ELR (cell line): ENCODE results near the gene CACNB4.

Experiments used
- DNase-seq: peaks from one replicate; pipeline ENCODE4 v3.0.0-alpha.2; 2015; ENCODE audit warnings: low read depth

CACNB4 gene

DNA sequence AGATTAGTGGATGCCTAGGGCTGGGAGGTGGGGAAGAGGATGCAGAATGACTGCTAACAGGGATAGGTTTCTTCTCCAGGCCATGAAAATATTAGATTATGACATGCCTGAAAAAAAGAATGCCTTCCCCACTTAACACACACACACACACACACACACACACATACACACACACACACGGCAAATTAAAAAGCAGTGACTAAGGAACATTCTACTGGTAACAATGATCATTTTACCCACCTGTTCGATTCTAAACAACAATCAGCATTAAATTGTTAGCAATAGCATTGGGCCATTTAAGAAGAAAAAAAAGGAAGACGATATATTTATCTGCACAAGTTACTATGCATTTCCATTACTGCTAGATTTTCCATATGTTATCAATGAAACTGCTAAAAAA, 10.8 kb downstream of the CACNB4 start:
- no peak for DNase-seq

DNA sequence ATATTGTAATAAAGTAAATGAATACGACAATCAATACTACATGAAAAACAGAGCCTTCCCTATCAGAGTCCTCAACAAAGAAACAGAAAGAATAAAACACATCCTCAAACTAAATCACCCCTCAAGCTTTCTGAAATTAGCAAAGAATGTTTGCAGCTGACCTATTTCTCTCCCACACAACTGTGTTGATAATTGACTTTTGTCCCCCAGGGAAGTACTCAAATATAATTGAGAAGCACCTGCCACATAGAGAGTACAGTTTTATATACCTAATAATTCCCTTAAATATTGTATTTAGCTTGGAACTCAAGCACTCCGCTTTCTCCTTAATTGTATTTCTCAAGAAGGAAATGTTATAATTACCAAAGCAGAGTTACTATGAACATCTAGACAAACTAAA, 12.6 kb downstream of the CACNB4 start:
- no peak for DNase-seq

DNA sequence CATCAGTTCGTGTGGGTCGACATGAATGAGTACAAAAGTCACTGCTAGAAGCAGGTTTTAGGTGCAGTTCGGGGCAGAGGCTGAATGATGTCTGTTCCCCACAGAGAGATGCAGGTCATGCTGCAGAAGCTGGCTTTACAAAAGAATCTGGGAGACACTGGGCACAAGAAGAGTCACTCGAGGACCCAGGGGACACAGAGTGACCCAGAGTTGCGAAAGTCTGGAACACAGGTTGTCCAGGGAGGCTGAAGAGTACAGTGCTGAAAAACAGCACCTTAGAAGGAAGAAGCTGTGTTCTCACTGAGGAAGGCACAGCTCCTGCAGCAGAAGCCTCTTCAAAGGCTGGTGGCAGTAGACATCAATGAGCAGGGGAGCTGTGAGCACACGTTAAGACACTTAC, 14.8 kb downstream of the CACNB4 start:
- no peak for DNase-seq

DNA sequence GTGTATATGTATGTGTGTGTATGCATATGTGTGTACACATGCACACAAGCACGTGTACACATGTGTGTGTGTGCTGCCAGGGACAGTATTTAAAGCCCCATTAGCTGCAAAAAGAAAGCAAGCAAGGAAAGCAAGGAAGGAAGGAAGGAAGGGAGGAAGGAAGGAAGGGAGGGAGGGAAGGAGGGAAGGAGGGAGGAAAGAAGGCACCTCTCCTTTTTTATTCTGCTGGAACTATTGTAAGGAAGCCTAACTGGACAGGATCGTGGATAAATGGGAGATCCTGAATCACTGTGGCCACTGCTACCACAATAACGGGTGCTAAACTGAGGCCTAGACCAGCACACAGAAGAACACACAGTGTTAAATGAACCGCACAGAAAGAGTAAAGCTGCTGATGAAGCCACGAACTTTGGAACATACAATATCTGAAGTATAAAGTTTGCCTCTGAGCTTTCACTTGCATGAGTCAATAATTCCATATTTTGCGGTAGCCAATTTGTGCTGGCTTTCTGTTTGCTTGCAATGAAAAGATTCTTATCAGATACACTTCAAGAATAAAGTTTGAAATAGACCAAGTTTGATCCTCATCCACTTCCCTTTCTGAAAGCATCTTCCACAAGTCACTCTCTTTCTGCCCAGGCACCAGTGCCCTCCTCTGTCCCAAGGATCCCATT, 15.5 kb downstream of the CACNB4 start:
- no peak for DNase-seq

DNA sequence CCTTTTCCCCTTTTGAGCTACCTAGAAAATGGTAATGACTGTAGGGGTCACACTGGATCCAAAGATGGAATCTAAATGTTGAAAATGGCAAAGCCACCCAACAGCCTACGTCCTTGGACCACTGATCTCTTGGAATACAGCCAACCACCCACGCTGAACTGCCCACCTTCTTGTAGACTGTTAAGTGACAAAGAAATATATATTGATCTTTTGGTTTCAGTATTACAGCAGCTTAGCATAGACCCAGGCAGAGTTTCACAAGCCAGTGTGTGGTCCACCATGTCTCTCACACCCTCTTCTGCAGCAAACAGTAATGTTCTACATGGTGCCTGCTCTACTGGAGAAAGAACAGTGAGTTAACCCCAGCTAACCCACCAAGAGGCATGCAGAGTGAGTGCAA, 20.2 kb downstream of the CACNB4 start:
- no peak for DNase-seq

DNA sequence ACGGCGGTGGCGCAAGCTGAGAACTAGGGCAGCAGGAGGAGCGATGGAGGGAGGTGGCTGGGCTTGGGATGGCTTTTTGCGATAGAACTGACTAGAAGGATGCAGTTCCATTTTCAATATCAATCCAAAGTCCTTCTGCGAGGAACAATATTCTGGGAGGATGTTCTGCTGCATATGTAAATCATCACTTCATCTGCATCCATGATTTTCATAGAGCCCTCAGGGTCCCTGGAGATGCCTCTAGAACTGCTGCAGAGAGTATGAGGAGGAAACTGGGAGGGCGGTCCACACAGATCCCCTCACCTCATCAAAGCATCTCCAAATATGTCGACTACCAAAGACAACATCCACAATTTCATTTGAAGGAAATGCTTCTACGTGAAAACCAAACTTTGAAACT, 20.8 kb downstream of the CACNB4 start:
- DNase-seq: no peak

DNA sequence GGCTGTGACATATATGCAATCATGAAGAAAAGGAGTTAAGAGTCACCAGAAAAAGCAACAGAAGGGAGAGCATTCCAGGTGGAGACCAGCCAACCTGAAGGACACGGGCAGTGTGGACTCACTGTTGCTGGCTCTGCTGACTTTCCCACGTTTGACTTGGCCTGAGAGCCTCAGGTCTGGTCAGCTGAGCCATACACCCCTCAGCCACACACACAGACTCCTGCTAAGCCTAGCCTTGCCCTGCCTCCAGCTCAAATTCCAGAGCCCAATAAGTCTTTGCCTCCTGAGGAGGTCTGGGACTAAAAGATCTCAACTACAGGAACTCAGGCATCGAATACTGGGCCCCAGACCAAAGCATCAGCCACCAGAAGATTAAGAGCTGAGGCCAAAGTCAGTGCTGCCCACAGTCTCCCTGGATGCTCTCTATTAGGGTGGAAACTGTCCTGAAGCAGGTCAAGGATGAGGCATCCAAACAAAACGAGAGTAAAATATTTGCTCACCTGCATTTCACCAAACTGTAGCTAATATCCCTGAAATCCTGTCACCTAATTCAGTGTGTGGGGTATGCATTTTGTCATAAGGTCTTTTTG, 23.3 kb downstream of the CACNB4 start:
- no peak for DNase-seq

DNA sequence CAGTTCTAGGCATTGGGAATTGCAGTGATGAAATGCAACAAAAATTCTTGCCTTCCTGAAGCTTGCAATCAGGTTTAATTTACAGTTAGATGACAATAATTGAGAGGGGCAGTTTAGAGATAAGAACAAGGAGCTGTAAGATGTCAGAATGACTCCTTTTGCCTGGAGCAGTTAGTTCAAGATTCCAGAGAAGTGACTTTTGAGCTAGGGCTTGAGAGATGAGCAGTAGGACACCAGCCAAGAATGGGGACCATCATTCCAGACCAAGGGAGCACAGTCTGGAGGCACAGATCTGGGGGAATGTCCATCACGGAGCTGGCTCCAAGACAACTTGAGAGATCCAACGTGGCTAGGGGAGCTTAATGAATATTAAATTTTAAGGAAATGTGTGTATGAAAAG, 26.8 kb downstream of the CACNB4 start:
- no peak for DNase-seq

DNA sequence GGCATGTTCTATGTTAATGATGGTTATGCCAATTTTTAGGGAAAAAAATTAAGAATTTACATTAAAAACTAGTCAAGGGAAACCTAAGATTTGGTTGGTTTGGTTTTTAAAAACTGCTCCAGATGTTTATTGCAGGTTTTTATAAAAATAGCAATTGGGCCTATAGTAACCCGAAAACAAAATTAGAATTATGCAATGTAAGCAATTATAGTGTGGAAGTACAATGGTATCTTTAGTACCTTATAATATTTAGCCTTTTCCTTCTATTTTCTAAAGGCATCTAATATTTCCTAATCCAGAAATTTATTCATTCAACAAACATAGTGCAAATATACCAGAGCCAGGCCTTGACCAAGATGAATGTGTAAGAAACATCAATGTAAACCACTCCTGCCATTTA, 27.3 kb downstream of the CACNB4 start:
- DNase-seq: no peak

DNA sequence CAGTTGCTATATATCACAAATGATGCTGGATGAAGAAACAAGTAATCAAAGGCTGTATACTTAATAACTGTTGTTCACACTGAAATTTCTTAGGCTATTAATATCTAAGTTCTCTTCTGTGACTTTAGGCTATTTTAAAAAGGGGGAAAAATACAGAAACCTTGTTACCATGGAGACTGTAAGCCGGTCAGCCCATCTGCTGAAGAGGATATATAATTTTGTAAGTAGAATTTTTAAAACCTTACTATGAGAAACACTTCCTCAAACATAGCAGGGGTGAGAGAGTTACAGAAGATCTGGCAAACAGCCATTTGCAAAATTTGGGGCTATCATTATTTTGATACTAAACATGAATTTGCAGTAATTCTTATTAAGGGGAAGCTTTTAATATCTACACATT, 27.8 kb downstream of the CACNB4 start:
- no peak for DNase-seq

DNA sequence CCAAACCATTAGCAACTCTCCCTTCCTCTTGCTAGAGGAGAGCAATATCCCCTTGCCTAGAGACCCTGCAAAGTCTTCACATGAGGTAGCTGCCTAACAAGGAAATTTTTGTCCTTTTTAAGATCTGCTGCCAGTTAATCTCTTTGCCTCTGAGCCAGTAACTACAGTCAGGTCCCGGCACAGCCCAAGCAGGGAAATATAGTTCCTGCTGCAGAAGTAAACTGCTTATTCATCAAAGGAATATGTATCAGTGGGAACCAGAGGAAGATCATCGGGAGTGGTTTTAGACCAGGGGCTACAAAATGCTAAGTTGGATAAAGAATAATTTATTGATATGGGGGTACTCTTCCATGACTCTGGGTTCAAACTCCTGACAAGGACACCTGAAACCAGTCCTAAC, 30.6 kb downstream of the CACNB4 start:
- no peak for DNase-seq

DNA sequence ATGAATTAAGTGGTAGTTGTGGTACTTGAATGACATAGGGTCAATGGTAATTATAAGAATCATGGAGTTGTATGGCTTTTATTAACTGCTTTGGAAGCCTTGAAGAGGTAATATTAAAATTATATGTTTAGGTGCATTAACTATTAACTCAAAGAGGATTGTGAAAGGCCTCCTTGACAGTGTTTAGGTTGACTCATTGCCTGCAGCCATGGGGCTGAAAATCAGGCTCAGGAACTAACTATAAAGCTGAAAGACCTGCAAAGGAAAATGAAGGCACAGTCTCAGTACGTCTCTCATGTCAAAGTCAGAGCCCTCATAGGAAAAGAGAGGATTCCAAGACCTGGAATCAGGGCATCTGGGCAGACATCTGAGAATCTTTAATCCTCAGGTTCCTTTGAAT, 31.0 kb downstream of the CACNB4 start:
- DNase-seq: no peak

DNA sequence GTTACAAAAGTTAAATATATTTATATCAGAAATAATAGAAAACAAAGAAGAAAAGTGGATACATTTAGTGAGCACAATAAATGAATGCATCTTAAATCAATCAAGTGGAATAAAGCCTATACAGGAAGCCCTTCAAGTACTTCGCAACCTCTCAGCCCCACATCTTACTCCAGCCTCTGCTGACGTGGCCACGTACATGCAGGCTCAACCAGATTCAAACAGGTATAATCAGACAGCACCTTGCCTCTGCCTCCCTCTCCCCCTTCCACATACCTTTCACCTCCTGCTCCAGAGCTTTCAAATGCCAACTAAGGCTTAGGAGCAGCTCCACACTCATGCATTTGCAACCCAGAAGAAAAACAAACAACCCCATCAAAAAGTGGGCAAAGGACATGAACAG, 32.9 kb downstream of the CACNB4 start:
- no peak for DNase-seq

DNA sequence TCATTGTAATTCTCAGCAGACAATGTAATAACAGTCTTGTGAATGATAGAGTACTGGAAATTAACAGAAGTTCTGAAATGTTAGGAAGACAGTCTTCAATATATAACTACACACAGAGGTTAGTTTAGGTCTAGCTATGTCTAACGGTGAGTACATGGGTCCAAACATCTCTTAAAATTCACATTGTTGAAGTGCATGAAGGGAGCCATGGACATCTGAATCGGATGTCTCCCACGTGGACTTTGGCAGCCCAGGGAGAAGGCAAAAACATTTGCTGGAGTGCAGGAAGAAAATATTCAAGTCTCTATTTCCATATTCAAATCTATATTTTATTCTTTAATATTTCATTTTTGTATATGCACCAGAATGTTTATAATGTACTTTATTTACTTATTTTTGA, 34.8 kb downstream of the CACNB4 start:
- no peak for DNase-seq

DNA sequence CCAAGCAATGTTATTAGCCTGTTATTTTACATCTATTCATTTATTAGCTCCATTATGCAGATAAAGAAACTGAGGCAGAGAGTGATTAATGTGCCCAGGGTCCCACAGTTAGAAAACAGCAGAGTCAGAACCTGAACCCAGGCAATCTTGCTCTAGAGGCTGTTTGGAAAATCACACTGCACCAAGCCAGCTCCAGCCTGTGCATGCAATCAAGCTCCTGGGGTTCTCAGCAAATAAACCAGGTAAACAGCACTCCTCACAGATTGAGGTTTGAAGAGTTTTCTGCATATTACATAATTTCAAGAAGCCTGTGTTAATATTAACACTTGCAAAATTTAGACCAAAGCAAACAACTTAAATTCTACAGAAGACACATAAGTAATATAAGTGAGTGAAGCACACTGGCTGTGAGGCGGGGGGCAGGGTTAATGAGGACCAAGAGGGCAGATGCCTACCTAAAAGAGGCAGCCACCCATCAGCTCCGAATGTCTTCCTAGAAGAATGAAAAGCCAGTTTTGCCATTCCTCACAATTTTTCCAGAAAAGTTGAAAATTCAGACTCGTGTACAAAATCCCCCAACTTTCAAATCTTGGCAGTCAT, 35.4 kb downstream of the CACNB4 start:
- no peak for DNase-seq

DNA sequence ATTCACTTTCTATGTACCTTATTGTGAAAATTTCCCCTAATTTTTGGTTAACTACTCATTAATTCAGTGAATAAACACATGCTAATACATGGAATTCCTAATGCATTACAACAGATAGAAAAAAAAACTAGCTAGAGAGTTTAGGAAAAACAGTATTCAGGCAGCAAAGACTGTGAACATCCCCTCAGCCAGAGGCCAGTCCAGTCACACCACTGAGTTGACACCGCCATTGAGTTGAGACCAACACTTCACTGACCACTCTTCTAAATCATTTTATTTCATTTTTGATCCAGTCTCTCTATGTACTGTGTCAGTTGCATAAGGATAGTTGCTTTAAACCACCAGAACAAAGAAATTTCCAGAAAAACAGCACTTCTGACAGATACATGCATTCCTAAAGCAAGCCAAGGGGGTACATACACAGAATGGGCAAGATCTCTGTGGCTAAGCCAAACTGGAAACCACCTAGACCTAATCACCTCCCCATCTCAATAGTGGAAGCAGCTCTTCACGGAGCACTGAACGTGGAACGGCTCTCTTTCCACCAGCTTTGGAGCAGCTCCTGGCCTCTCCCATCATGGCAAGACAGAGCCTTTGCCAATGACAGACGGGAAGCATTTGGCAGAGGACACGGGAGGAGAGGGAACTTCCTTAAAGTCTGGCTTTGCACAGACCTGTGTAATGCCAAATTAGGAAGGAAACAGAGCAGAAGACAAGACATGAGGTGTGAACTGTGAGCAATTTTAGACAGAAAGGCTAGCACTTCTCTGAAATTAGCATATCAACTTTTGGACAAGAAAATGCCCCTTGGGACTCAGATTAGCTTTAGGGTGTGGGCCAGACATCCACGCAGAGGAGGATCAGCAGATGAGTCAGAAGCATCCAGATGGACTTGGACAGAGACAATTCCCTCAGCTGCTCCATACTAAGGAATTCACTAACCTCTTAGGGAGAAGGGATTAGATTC, 36.4 kb downstream of the CACNB4 start:
- peak; percentile 30 for DNase-seq

DNA sequence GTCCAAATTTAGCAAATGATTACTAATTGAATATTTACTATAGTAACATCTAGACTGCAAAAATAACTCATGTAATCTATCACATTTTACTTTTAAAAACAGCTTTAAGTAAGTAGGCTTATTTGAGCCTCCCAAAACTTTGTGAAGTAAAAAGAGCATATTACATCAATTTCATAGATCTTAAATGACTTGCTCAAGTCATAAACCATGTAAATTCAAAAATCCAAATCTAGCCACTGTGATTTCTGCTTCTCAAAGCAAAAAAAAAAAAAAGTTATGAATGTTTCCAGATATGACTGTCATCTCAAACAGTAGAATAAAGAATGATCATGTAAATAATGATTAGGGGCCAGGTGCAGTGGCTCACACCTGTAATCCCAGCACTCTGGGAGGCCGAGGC, 37.5 kb downstream of the CACNB4 start:
- DNase-seq: no peak

DNA sequence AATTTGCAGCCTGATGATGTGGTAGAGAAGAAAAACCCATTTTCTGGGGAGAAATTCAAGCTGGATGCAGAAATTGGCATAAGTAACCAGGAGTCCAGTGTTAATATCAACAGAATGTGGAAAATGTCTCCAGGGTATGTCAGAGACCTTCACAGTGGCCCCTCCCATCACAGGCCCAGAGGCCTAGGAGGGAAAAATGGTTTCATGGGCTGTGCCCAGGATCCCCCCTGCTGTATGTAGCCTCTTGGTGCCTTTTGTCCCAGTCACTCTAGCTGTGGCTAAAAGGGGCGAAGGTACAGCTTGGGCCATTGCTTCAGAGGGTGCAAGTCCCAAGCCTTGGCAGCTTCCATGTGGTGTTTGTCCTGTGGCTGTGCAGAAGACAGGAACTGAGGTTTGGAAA, 40.2 kb downstream of the CACNB4 start:
- no peak for DNase-seq

DNA sequence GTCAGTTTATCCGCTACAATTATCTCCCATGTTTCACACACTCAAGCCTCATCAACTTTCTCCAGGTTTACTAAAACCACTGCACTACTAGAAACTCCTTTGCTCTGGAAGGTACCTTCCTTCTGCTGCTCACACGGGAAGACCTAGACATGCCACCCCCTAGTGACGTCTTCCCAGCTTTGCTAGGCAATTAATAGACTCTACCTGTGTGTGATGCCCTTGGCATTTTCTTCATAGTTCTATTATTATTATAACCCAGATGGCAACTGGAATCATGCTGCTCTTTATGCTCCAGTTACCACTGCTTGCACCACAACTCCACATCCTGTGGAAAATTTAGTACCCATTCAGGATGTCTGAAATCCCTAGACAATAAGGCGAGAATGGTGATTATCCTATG, 42.4 kb downstream of the CACNB4 start:
- DNase-seq: no peak

DNA sequence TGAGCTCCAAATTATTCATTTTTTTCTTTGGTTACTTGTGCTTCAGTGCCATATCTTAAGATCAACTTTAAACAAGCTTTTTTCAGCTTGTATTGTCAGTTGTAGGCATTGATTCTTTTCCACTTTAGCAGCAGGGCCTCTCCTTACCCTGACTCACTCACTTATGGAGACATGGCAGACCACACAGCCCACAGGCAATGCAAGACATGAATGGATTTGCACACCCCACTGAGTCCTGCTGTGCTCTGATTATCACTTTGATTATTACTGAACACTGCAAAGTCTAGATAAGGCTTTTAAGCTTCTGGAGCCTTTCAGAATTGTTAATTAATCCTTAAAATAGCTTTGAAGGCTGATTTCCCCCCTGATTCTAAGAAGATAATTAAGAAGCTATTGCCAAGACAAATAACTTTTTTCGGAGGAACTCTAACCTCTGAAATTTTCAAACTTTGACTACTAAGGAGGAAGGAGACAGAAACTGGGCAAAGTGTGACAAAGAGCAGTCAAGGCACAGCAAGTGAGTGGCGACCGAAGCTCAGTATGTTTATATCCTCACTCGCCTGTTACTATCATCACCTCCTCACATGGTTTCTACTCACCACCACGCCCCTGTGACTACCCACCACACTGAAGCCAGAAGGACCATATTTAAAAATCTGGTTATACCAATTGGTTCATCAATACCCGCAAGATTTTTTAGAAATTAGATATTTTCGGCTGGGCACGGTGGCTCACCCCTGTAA, 43.3 kb downstream of the CACNB4 start:
- peak; percentile 15 for DNase-seq

DNA sequence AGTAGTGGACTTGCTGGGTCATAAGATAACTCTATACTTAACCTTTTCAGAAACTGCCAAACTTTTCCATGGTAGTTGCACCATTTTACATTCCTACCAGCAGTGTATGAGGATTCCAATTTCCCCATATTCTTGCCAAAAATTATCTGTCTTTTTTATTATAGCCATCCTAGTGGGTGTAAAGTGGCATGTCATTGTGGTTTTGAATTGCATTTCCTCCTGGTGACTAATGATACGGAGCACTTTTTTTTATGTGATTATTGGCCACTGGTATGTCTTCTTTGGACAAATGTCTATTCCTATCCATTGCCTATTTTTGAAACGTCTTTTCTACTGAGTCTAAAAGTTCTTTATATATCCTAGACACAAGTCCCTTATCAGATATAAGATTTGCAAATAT, 44.3 kb downstream of the CACNB4 start:
- peak; percentile 71 for DNase-seq

DNA sequence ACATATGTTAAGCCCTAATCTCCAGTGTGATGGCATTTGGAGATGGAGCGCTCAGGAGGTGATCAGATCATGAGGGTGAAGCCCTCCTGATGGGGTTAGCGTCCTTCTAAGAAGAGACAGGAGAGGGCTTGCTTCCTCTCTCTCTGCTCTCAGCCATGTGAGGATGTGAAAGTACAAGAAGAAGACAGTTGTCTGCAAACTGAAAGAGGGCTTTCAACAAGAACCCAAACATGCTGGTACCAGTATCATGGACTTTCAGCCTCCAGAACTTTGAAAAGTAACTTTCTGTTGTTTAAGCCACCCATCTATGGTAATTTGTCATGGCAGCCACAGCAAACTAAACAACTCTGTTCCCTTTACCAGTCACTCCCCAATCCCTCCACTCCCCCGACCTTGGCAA, 47.4 kb downstream of the CACNB4 start:
- DNase-seq: no peak
